Occipital lobe (tissue), 2 donors: Measurements from ENCODE around the gene SOX30. TPM values are rescaled to one million over a fixed set of nuclear protein-coding genes. Genes with fewer than 3 reads are reported as not detected.

Source experiments
- DNase-seq: peaks from one replicate; lab custom pipeline; 2025; lab: John Stamatoyannopoulos, UW
- total RNA-seq: library from RNA; depleted of rRNA; stranded (reverse); fragments of >200 nt; gene quantifications from one replicate; pipeline ENCODE4 v1.2.3, GENCODE V29; 2014

Gene SOX30
- total RNA-seq, 1 donor from 2014 or later, result not detected

- DNase-seq, result no peak
These were observed 7.8 kb upstream of the SOX30 start for GRCh38 chr5:157659868-157660660.

GRCh38 chr5:157658893-157659292, 6.7 kb upstream of the SOX30 start:
- no peak for DNase-seq

GRCh38 chr5:157657516-157657915, 5.3 kb upstream of the SOX30 start:
- DNase-seq, result no peak

DNA sequence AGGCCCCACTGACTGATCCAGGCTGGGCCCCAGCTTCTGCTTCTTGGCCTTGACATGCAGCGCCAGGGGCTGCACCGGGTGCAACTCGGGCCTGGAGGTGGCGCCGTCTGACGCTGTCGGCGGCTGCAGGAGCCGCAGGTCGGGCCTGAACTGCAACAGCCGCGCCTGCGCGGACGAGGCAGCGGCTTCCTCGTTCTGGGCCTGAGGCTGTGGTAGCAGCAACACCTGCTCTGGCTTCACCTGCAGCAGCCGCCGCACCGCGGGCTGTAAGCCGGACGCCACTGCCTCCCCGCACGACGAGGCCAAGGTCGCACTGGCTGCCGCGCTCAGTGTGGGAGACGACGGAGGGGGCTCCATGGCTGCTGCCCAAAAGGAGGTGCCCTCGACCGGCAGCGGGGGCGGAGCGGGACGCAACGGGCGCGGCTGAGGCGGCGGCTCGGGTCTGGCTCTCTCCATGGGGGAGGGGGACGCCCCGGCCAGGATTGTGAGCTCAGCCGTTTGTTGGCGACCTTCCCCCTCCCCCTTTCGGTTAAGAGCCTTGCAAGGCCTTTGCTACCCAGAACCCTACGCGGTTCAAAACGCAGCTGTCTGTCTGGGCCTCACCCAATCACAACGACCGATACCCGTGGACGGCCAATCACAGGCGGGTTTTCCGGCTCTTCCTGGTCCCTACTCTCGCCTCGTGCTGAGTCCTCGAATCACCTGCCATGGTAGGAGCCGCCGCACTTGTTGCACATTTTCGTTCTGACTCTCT, 438 bp downstream of the SOX30 start:
- DNase-seq, result no peak

- no peak for DNase-seq
These were observed 1.1 kb downstream of the SOX30 start for GRCh38 chr5:157650991-157651611.

- DNase-seq, result no peak
These were observed 3.1 kb downstream of the SOX30 start for GRCh38 chr5:157649101-157649500.

- DNase-seq, result no peak
These were observed 3.8 kb downstream of the SOX30 start for GRCh38 chr5:157648275-157648990.

DNA sequence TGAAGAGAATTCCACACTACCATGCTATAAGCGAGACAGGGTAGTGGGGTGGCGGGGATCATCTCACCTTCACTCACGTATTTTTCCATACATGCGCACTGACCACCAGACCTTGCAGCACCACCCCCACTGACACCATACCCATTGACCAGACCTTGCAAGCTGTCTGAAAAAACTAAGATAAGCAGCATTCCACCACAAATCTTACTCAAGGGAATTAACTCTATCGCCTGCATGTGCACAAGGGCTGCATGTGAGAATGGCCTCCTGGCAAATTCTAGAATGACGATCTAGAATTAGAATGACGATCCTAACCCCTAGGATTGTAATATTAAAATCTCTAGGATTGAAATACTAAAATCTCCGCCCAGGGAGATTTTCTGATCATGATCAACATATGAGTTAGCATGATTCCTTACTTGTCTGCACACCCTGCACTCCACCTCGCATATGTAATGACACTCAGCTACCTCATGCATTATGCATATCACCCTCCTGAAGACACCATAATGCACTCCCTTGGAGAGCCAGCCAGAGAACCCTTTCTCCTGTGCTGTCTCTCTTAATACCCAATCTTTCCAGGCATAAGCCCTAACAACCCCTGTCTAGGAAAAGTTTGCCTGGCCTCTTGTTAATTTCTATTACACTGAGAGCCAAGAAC, 11.7 kb downstream of the SOX30 start:
- no peak for DNase-seq

- DNase-seq, result no peak
These were observed 21.9 kb downstream of the SOX30 start for GRCh38 chr5:157630341-157630740.

DNA sequence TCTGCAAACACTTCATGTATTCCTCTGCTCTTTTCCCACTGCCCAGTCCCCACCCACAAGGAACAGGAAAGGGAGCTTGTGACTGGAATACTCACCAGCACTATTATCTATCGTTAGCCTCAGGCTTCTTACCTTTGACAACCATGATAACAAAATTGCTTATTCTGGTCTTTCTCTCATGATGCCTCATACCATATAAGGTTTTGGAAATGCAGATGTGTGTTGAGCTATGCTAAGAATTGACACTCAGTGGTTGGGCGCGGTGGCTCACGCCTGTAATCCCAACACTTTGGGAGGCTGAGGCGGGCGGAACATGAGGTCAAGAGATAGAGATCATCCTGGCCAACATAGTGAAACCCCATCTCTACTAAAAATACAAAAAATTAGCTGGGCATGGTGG, 25.4 kb downstream of the SOX30 start:
- DNase-seq, result no peak

GRCh38 chr5:157624144-157624543, 28.1 kb downstream of the SOX30 start:
- no peak for DNase-seq

DNA sequence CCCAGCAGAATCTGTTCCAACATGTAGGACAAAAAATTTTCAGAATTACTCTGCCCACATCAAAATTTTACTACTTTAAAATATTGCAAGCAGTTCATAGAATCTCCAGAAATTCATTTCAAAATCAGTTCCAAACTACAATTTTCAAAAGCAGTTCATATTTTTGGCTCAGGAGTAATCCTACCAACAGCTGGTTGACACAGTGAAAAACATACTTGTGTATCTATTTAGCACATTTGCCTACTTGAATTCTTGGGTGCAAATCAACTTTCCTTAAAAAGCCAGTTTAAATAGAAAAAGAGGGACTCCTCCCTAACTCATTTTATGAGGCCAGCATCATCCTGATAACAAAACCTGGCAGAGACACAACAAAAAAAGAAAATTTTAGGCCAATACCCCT, 31.5 kb downstream of the SOX30 start:
- no peak for DNase-seq

DNA sequence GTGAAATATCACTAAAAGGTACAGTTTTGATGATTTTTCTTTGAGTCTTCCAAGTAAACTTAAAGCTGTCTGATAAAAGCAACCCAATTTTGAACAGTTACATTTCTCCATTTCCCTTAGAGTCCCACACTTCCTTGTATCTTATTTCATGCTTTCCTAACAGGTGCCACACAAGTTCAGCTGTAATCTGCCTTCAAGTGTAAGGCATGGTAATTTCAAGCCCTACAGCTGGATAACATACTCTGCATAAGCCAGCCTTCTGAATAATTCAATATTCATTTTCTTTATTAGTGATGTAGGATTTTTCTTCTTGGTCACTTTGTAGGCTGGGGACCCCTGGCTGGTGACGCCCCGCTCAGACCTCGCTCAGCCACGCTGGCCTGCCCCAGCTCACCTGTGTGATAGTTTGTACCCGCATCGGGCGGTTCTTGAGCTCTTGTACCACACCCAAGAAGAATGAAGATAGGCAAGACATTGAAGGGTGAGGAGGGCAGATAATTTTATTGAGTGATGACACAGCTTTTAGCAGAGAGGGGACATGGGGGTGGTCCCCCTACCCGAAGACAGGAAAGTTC, 34.0 kb downstream of the SOX30 start:
- DNase-seq, result no peak

DNA sequence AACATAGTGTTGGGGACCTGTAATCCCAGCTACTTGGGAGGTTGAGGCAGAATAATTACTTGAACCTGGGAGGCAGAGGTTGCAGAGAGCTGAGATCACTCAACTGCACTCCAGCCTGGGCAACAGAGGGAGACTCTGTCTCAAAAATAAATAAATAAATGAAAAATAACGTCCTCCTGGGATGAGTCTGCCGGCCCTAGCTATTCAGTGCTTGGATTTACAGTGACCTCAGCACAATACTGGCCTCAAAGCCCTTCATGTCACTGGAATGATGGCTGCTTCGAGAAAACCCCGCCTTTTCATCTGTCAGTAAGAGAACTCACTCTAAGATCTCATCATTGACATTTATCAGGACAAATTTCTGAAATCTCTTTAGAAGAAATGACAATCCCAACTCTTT, 35.5 kb downstream of the SOX30 start:
- DNase-seq, result no peak

- no peak for DNase-seq
These were observed 38.6 kb downstream of the SOX30 start for GRCh38 chr5:157613385-157614245.

- no peak for DNase-seq
These were observed 39.7 kb downstream of the SOX30 start for GRCh38 chr5:157612581-157612980.

- DNase-seq, result no peak
These were observed 40.4 kb downstream of the SOX30 start for GRCh38 chr5:157611571-157612476.

DNA sequence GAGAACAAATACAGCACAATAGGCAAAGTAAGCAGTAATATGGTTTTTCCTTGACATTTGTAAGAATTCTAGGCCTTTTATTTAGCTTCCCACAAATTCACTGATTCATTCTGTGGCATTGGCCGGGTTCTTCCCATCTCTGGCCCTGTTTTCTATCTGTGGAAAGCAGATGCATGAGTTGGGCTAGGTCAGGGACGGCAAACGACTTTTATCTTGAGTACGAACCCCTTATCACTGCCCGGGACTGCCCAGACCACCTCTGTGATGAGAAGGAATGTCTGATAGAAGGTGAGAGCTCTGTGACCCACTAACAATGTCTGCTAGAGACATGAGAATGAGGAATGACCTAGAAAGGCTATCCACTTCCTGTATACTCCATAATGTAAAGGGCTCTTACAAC, 41.2 kb downstream of the SOX30 start:
- no peak for DNase-seq
